Mammary epithelial cell (primary cell): Measurements from ENCODE around the gene CRYBB1.

Experiments used
- EZH2 ChIP-seq: IDR thresholded peaks from 2 replicates; pipeline ENCODE4 v1.6.1; 2012; ENCODE audit warnings: low read length, inconsistent platforms, borderline replicate concordance
- TF ChIP-seq, protein P1 (sequence below), 2 donors: IDR thresholded peaks in 1 of 2; conservative IDR thresholded peaks in 1 of 2; 2 replicates each; pipeline ENCODE4 v1.5.1; 2011 to 2012; ENCODE audit warnings: inconsistent platforms in 2 of 2, low read length in 2 of 2, mild to moderate bottlenecking in 2 of 2, control low read depth in 1 of 2, low read depth in 1 of 2; ENCODE audit not compliant: insufficient read depth in 1 of 2; ENCODE audit errors: extremely low read depth in 1 of 2

DNA sequence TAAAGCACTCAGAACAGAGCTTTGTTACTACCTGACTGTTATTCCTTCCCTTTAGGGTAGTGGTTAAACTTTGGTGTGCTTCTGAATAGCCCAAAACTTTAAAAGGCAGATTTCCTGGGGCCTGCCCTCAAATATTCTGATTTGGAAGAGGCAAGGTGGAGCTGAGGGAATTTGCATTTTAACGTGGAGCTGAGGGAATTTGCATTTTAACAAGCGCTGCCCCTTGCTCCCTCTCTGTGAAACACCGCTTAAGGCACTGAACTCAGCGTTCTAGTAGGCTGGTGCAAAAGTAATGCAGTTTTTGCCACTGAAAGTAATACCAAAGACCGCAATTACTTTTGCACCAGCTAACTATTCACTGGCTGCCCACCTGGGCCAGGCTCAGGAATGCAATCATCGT is 62.9 kb downstream of the CRYBB1 start:
- TF ChIP-seq, protein P1, sequence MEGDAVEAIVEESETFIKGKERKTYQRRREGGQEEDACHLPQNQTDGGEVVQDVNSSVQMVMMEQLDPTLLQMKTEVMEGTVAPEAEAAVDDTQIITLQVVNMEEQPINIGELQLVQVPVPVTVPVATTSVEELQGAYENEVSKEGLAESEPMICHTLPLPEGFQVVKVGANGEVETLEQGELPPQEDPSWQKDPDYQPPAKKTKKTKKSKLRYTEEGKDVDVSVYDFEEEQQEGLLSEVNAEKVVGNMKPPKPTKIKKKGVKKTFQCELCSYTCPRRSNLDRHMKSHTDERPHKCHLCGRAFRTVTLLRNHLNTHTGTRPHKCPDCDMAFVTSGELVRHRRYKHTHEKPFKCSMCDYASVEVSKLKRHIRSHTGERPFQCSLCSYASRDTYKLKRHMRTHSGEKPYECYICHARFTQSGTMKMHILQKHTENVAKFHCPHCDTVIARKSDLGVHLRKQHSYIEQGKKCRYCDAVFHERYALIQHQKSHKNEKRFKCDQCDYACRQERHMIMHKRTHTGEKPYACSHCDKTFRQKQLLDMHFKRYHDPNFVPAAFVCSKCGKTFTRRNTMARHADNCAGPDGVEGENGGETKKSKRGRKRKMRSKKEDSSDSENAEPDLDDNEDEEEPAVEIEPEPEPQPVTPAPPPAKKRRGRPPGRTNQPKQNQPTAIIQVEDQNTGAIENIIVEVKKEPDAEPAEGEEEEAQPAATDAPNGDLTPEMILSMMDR (conservative IDR thresholded peaks at IDR 0.05 in 1 of 2, IDR thresholded peaks at IDR 0.05 in 1 of 2; ENCODE audit: extremely low read depth in 1 of 2, insufficient read depth in 1 of 2, low read depth in 1 of 2, low read length in 2 of 2), result no peak
- TF ChIP-seq EZH2, result no peak
